Stimulated activated CD4-positive, alpha-beta T cell treated with anti-CD3 and anti-CD28 coated beads, Interleukin-2, amount 100 ng/mL, for 24 hours (primary cell): ENCODE measurements around the gene GALNTL6.
"Not testable (repeated sequence)": the region's sequence is repeated elsewhere in the genome, so short reads cannot be mapped to it uniquely, and the experiment has no call there.

Experiments used
- DNase-seq, 2 donors: peaks; one replicate each; pipeline ENCODE4 v3.0.0-alpha.2; 2020

The GALNTL6 gene

DNA sequence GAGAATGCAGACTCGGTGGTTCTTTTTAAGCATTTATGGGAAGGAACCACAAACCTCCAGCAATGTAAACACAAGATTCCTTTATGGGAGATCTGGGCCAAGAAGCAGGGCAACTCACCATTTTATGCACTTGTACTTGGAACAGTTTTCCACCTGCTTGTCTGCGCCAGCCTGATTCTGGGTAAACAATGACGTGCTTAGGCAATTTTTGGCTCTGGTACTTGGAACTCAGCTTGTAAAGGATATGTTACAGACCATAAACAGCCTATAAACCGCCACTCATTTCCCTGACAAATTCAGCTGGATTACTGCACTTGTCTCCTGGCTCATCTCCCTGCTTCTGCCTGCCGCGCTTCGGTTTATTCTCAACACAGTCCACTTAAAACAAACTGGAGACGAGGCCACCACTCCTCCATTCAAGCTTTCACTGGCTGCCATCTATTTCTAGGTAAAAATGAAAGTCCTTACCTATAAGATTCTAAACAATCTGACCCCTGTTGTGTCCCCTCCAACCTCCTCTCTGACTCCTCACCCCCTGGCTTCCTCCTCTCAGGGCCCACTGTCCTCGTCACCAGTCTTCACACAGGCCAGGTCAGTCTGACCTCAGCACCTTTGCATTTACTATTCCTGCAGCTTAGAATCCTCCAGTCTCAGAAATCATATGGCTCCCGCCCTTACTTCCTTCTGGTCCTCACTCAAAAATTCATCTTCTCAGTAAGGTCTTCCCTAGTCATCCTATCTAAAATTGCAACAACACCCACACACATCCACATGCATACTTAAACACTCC, 1149.6 kb downstream of the GALNTL6 start:
- no peak for DNase-seq

DNA sequence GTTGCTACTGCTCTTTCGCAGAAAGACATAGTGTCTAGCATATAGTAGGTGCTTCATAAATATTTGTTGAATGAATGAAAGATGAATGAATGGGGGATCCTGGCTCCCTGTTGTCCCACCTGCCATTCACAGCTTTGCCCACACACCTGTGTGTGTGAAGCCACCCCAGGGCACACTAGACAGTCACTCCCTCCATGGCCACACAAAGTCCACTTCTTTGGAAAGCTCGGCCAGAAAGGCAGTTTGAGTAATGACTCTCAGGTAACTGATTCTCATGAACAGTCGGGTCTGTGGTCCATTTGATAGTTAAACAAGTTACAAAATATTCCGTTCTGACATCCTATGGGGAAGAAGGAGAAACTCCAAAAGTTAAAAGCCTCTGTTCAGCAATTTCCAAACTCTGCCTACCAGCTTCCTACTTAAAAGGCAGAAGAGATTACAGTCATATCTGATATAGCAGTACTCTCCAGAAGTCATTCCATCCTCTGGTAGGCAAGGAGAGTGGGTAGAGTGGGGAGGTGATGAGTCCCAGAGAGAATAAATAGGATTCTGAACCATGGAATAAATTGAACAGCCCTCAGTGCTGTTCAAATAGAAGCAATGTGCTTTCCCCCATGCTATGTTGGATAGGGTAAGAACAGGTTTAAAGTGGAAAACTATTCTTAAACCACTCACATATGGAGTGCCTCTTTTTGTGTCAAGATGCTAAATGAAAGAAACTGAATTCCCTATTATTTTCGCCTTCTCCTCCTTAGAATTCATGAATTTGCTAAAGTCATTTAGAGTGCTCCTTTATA, 1150.5 kb downstream of the GALNTL6 start:
- DNase-seq = no peak

DNA sequence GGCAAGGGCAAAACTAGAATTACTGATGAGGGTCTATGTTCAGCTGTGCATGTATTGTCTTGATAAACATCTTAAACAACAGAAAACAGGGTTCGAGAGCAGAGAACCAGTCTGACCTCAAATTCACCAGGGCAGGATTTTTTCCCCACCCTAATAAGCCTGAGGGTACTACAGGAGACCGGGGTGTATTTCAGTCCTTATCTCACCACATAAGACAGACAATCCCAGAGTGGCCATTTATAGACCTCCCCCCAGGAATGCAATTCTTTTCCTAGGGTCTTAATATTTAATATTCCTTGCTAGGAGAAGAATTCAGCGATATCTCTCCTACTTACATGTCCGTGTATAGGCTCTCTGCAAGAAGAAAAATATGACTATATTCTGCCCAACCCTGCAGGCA, 1157.0 kb downstream of the GALNTL6 start:
- not testable (repeated sequence) for DNase-seq

DNA sequence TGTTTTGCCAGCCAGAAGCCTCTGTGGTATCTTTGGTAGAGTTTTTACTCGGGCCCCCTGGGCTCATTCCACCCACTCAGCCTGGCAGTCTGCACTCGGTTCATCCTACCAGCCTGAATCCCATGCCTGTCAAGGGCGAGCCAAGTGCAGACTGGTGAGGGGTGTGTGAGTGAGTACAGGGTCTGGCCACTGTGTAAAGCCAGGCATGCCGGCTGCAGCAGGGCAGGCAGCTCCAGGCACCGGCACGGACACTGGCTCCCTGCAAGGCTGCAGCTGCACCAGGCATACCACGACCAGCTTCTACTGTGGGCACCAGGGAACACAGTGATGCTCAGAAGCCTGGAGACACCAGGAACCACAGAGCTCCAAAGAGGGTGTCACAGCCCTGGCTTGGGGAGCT, 1161.4 kb downstream of the GALNTL6 start:
- no peak for DNase-seq

DNA sequence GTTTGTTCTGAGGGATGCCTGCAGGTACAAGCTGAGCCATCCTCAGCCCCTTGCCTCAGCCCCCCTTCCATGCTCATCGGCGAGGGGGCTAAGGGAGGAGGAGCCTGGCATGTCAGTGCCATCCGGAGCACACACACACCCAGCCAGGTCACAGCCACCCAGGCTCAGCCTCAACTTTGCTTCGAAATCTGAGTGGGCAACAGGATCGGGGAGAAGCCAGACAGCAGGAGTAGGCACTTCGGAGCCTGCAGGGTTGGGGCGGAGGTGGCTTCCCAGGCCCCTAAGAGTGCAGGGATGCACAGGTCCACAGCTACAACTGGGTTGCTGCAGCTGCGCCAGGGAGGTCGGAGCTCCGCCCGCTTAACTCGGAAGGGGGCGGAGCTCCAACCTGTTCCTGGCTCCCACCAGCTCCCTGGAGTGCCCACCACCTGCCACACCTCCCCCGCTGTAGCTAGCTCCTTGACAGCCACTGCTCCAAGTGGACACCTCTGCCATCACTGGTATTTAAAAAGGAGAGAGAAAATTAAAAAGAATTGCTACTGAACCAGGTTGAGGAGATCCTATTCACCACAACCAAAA, 1162.5 kb downstream of the GALNTL6 start:
- DNase-seq = no peak

DNA sequence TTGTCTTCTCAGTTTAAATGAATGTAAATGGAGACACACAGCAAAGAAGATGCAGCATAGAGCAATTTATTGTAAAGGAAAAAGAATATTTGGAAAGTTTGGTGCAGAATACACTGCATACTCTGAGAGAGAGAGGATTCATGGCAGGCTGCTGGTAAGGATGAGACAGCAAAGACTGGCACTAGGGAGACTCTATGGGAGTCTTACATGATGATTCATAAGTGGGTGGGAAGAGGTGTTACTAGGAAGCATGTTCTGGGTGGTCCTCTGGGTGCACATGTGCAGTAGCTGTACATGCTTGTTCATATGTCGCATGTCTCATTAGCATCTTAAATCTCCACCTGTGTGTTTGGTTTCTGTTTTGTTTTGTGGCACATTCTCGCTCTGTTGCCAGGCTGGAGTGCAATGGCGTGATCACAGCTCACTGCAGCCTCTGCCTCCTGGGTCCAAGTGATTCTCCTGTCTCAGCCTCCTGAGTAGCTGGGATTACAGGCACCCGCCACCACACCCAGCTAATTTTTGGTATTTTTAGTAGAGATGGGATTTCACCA, 1164.4 kb downstream of the GALNTL6 start:
- DNase-seq = not testable (repeated sequence)

DNA sequence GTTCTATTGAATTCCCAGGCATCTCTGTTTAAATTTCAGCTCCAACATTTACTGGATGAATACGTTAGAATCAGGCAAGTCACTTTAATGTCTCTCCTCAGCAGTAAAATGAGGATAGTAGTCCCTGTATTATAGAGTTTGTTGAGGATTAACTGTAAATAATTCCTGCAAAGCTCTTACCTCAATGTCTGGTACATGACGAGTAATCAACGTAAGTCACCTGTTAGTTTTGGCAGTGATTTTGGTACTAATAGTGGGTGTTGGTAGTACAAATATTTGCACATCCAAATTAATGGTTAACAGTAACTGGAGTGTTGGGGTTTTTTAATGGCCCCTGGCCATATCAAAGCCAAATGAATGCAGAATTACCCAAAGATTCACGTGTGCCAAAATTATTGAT, 1165.6 kb downstream of the GALNTL6 start:
- DNase-seq = no peak

DNA sequence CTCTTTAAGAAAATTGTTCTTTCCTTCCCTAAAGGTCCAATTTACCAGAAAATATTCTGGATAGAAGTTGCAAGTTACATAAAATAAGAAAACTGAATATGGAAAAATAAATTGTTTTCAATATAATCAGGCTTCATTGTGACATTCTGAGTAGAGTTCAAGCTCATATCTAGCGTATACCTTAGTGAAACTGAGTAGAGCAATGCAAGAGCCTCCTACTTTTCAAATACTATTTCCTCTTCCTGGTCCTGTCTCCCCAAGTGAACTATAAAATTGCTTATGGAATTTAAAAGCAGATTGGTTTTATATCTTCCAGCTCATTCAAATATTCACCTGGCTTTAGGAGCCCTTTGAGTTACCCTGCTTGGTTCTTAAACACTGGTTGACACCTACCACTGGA, 1166.1 kb downstream of the GALNTL6 start:
- no peak for DNase-seq

DNA sequence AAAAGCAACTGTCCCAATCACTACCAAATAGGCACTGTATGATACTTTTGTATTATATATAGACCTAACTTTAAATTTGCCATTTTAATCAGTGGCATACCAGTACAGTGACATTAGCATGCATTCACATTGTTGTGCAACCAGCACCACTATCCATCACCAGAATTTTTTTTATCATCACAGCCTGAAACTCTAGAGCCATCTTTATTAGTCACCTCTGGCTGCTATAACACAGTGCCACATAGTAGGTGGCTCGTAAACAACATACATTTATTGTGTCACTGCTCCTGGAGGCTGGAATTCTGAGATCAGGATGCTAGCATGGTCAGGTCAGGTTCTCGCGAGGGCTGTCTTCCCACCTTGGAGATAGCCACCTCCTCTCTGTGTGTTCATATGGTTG, 1167.0 kb downstream of the GALNTL6 start:
- DNase-seq = no peak

DNA sequence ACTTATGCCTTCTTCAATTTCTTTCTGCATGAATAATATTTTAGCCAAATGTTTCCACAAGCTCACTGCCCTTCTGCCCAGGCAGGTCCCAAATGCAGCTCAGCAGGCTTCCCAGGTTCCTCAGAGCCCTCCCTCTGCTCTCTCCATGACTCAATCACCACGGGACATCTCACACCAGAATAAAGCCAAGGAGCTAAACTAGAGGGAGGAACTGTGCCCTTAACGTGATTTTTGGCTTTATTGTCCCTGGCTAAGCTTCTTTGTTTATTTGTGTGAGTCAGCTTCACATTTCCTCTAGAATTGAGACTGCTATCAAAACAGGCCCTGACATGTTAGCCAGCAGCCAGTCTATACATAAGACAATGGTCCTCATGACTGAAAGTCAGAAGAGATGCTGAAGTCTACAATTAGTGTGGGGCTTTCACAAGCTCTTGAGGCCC, 1169.0 kb downstream of the GALNTL6 start:
- DNase-seq = no peak

DNA sequence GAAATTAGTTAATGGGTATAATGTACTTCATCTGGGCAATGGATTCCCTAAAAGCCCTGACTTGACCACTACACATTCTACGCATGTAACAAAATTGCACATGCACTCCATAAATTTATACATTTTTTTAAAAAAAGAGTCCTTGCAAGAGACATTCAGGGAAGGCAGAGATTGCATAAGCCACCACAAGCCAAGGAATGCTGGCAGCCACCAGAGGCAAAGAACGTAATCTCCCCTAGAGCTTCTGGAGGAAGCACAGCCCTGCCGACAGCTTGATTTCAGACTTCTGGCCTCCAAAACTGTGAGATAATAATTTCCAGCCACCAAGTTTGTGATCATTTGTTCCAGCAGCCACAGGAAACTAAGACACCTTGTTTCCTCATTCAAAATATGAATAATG, 1169.8 kb downstream of the GALNTL6 start:
- no peak for DNase-seq

DNA sequence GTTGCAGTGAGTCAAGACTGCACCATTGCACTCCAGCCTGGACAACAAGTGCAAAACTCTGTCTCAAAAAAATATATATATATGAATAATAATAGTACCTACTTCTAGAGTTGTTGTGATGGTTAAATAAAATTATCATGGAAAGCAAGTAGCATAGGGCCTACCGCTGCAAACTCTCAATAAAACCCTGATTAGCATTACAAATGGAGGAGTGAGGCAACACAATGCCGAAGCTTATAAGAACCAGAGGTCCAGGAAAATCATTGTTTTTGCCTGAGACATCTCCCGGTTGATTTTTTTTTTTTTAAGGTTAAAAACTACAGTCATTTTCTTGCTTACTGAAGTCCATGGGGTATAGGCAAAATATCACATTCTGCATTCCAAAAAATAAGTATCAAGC, 1170.4 kb downstream of the GALNTL6 start:
- DNase-seq = no peak

DNA sequence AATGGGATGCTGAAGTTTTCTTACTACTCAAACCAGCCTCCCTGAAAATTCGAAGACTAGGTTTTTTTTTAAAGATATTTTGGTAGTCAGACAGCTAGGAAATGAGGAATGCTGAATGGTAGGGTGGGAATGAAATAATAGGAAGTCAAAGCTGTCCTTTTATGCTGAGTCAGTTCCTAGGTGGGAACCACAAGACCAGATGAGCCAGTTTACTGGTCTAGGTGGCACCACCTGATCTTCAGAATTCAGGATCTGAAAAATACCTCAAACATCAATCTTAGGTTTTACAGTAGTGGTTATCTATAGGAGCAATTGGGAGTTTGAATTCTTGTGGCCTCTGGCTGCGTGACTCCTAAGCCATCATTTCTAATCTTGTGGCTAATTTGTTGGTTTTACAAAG, 1172.3 kb downstream of the GALNTL6 start:
- no peak for DNase-seq

DNA sequence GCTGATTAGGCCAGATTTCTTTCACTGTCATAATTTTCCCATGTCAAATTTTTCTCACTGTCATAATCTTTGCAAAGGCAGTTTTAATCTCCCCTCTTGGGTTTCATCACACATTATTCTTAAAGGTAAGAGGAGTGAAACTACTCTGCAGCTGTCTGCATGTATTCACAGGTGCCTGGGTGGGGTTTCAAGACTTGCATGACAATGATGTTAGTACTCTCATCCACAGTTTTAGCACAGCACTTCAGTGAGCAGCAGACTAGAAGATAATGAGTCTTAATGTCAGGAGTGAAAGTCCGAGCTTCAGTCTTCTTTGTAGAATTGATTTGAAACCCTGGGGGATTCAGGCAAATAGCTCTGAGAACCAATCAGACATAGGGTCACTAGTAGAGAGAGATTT, 1172.9 kb downstream of the GALNTL6 start:
- no peak for DNase-seq

DNA sequence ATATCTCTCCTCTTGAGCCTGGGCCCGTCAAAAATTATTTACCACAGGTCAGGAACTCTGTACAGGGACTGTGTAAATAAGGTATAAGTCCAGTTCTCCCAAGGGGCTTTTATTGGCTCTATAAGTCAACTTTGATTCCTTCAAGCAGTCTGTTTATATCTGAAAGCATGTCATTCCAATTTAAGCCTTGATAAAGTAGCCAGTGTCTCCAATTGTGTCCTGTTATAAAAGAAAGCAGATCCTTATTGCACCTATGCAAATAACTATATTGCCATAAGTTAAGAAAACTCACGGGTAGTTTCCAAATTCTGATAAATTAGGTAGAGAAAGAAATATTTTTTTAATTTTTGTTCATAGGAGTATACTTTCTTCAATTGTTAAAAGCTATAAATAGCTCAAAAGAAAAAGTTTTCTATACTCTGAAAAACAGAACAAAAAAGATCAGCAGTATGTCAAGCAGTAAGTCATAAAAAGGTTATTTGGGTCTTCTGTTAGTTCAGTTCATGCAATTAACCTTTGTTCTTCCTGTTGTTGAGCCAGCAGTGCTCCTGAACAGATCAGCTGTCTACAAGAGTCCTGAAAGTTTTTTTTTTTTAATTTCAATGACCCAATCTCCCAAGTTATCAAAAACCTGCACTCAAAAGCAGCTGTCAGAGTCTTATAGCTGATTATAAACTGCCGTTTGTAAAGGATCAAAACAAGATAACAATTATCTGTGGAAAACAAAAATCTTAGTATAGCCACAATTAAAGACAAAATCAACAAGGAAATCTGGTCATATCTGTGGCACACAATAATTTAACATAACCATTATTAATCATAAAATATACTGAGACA, 1177.0 kb downstream of the GALNTL6 start:
- DNase-seq = no peak

DNA sequence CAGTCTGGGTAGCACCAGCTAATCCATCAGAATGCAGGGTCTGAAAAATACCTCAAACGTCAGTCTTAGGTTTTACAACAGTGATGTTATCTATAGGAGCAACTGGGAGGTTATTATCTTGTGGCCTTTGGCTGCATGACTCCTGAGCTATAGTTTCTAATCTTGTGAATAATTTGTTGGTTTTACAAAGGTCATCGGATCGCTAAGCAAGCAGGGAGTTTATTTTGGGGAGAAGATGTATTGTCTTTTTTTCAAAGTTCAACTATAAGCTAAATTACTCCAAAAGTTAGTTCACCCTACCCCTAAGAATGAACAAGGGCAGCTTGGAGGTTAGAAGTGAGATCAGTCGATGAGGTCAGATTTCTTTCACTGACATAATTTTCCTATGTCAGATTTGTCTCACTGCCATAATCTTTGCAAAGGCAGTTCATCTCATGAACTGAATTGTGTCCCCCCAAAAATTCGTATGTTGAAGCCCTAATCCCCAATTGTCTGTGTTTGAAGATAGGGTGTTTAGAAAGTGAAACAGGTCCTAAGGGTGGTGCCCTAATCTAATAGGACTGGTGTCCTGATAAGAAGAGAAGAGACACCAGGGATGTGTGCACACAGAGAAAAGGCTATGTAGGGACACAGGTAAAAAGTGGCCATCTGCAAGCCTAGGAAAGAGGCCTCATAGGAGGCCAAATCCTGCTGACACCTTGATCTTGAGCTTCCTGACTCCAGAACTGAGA, 1179.6 kb downstream of the GALNTL6 start:
- no peak for DNase-seq

DNA sequence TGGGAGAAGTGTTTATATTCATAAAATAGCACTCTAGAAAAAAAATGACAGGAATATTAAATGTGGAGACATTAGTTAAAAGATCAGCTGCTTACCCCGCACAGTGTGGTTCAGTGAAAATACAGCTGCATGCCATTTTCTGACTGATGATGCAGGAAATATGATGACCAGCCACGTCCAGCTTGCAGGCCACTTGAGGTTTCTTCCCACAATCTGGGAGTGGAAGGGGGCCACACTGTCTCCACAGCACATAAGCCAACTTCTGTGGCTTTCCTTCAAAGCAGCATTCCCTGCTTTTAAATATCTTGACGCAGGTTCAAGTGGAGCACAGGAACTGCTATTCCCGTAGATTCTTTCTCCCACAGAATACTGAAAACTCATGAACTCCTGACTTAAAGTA, 1182.0 kb downstream of the GALNTL6 start:
- no peak for DNase-seq

DNA sequence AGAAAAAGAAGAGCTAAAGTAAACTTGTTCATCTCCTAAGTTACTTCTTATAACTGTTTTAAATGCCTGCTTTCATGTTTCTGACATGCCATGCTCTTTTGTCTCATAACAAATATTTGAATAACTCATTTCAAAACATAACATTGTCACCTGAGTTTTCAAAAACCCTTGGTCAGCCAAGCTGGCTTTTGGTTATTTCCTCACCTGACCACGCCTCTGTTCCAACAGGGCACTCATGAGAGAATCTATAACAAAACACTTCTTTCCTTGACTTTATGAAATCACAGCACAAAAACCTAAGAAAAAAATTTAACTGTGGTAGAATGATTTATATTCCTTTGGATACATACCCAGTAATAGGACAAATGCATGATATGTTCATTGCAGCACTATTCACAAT, 1182.5 kb downstream of the GALNTL6 start:
- DNase-seq = no peak

DNA sequence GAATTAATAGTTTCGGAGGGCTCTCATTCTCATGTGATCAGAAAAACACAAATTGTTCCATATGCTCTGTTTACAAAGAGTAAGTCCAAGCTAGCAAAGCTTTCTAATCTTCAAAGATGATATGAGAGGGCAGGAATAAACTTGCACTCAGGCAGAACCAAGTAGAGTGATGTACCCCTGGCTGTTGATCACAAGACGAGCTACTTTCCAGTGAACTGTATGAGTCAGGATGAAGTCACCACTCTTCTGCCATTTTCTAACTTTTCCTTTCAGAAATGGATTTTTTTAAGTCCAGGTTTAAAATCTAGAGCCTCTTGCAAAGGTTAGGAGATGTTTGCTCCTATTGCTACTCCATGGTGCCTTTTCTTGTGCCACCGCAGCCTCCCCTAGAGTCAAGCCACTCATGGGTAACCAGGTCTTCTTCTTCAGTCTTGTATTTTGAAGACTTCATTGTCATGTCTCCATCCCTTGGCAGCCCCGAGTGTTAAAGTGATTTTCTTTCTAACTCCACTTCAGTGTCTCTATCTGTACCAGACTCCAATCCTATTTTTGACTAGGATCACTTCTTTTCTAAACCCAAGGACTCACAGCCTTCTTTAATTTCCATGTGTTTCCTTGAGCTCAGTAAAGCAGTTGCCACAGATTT, 1183.5 kb downstream of the GALNTL6 start:
- no peak for DNase-seq

DNA sequence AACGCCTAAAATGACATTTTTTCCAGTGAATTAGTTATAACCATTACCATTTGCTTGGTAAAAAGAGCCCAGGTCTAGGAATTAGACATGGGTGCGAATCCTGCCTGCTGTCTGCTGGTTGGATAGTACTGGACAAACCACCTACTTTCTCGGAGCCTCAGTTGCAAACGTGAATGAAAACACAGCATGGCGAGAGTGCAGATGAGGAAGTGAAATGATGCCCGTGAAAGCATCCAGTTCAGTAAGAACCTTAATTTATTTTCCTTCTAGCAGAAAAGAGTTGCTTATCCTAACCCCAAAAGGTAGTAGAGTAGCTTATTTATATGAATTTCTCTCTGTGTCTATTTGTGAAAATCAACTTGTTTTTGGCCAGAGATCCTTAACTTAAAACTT, 1184.0 kb downstream of the GALNTL6 start:
- DNase-seq = no peak

DNA sequence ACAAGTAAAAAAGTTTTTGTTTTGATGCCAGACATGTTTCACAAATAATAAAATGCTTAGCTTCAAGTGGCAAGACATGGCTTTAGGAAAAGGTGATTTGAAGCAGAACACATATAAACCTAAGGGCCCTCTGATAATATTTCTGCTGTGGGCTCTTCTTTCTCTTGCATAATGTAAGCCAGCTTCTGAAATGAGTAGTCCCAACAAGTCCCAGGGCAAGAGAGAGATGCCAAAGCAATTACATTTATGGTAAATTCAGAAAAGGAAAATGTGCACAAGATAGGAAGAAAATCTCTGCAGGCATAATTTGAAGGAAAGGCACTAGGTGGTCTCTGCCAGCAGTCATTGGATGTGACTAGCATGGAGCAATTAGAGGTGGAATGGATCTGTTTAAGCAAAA, 1184.7 kb downstream of the GALNTL6 start:
- no peak for DNase-seq
